Ovary (tissue), 9 donors: Measurements from ENCODE around the gene HIBCH. TPM values are rescaled to one million over a fixed set of nuclear protein-coding genes. Genes with fewer than 3 reads are reported as not detected.
"Not testable (repeated sequence)": the region's sequence is repeated elsewhere in the genome, so short reads cannot be mapped to it uniquely, and the experiment has no call there.

Source experiments
- DNase-seq, 5 donors: peaks; one replicate each; pipeline ENCODE4 v3.0.0-alpha.2; 2019 to 2020
- H3K27ac ChIP-seq, 2 donors: fragments of 200-600 bp; one replicate each; pipeline versions ENCODE4 v1.5.1 to v1.8.0; 2019 to 2022
- H3K27me3 ChIP-seq: fragments of 200-600 bp; one replicate; pipeline ENCODE4 v1.8.0; 2022
- H3K36me3 ChIP-seq: fragments of 200-600 bp; sonication (generic); one replicate; pipeline ENCODE4 v1.5.1; 2019
- H3K4me1 ChIP-seq: one replicate; pipeline ENCODE4 v1.8.1; 2013; ENCODE audit warnings: mild to moderate bottlenecking, moderate library complexity; ENCODE audit not compliant: insufficient read depth
- H3K4me3 ChIP-seq: fragments of 200-600 bp; sonication (generic); one replicate; pipeline ENCODE4 v1.5.1; 2017
- H3K9me3 ChIP-seq, 2 donors: fragments of 200-600 bp in 1 of 2; sonication (generic) in 1 of 2; one replicate each; pipeline versions ENCODE4 v1.5.1 to v1.8.1; 2013 to 2019; ENCODE audit warnings: mild to moderate bottlenecking in 1 of 2, moderate library complexity in 1 of 2
- CTCF ChIP-seq, 3 donors: fragments of 450-650 bp in 2 of 3; fragments of 200-600 bp in 1 of 3; IDR thresholded peaks; one replicate each; pipeline versions ENCODE4 v1.5.1 to v1.8.0; 2016 to 2022; ENCODE audit warnings: antibody characterized with exemption in 3 of 3, mild to moderate bottlenecking in 1 of 3
- EP300 ChIP-seq: sonication (generic); formaldehyde crosslinking; IDR thresholded peaks from one replicate; pipeline ENCODE4 v1.6.1; 2017; ENCODE audit warnings: antibody characterized with exemption
- POLR2A ChIP-seq: fragments of 450-650 bp; IDR thresholded peaks from one replicate; pipeline ENCODE4 v1.6.1; 2017; ENCODE audit warnings: antibody characterized with exemption, mild to moderate bottlenecking, moderate library complexity
- WGBS, 3 donors: extraction: QIAGEN DNeasy Blood & Tissue Kit in 1 of 3; methylation state at CpG; one replicate each; pipeline versions ENCODE4 v1.1.5 to v1.1.7; 2013 to 2017; 5-methylcytosine and 5-hydroxymethylcytosine counted together
- intact Hi-C, 4 donors: fragments of 100-400 bp; cut with DNase I; formaldehyde crosslinking; loops; one replicate each; pipeline versions ENCODE4 v1.11.0 to v1.15.1; 2022 to 2023
- polyA plus RNA-seq, 2 donors: library from polyadenylated mRNA; stranded (reverse); fragments of 200-250 nt in 1 of 2; fragments of 350-450 nt in 1 of 2; fragmentation: Illumina TruSeq in 1 of 2; extraction: RNeasy Lipid Tissue Mini Kit (QIAGEN cat#74804) in 1 of 2; gene quantifications; one replicate each; pipeline ENCODE4 v1.2.3, GENCODE V29; 2013 to 2014
- total RNA-seq, 7 donors: library from RNA; depleted of rRNA in 2 of 7; stranded (reverse); fragments of >200 nt in 2 of 7; fragmentation: NEBNext Ultra II Directional in 3 of 7; extraction: Animal tissue kit (Norgen Biotek cat#: 25700) in 3 of 7; gene quantifications; one replicate each; pipeline versions ENCODE4 v1.1.0 to v1.2.4, GENCODE V29; 2016 to 2023
- donor health status: DM: no; HTN: no; CAD: no; lungs with moderate emphysema.
- donor health status: DM: no; HTN: no; CAD: no.
- donor health status: Bipolar disorder and iron deficiency.
- donor health status: DM: yes; HTN: yes; CAD: no.
- donor health status: DM: no; HTN: no; CAD: no.
- donor health status: DM: yes; HTN: yes; CAD: no.

Gene HIBCH
- total and polyA plus RNA-seq, 9 donors: 9.7 to 28.4 (median 21.7) TPM

- 53 to 68% (median 60%) methylated on average over 2 of the region's 2 CpGs for WGBS, 3 donors
- no peaks in the 10 kb centered on the region for H3K9me3 ChIP-seq
- no peak overlapping the region for H3K27ac ChIP-seq
- intact Hi-C loops: no loop called here
- H3K4me3 ChIP-seq: no peak overlapping the region
- H3K27me3 ChIP-seq: no peaks in the 10 kb centered on the region
- H3K4me1 ChIP-seq: no peaks in the 10 kb centered on the region
- DNase-seq: no peak
- no peaks in the 10 kb centered on the region for H3K36me3 ChIP-seq
- TF ChIP-seq POLR2A (no peak), EP300 (no peak), CTCF (IDR thresholded peaks at IDR 0.05) (no peak)
Observed at GRCh38 chr2:190340369-190340768, 20.7 kb upstream of the HIBCH start.

DNA sequence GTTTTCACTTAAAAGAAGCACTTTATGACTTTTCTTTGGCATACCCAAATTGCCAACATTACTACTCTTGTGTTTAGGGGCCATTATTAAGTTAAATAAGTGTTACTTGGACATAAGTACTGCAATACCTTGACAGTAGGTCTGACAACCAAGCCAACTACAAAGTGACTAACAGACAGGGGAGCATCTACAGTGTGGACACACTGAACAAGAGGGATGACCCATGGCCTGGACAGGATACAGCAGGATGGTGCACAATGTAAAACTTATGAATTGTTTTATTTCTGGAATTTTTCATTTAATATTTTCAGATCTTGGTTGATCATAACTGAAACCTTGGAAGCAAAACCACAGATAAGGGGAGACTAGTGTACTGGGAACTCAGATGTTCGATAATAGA lies 19.8 kb upstream of the HIBCH start:
- H3K4me3 ChIP-seq: no peak overlapping the region

DNA sequence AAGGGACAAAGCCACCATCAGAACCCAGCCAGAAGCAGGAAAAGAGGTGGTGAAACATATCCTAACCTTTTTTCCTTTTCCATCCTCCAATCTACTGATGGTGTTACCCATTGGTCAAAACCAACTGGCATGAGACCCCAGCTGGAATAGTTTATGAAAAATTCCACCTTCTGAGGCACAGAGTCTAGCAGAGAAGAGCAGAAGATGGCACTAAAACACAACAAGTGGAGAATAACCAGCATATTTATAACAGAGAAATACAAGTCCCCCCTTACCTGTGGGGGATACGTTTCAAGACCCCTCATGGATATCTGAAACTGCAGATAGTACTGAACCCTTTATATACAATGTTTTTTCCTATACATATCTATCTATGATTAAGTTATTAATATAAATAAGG lies 18.8 kb upstream of the HIBCH start:
- H3K27ac ChIP-seq: no peak overlapping the region
- no peaks in the 10 kb centered on the region for H3K4me1 ChIP-seq
- 76 to 85% (median 85%) methylated on average over 1 of the region's 1 CpG for WGBS, 3 donors

More for the DNA sequence above, 19.8 kb upstream of the HIBCH start:
- TF ChIP-seq CTCF (IDR thresholded peaks at IDR 0.05): no peak
- TF ChIP-seq EP300: no peak
- TF ChIP-seq POLR2A: no peak
- intact Hi-C loops: no loop called here
- no peak overlapping the region for H3K27ac ChIP-seq
- DNase-seq: no peak
- no peaks in the 10 kb centered on the region for H3K4me1 ChIP-seq
- H3K36me3 ChIP-seq: no peaks in the 10 kb centered on the region
- WGBS, 3 donors: 63 to 75% (median 64%) methylated on average over 1 of the region's 1 CpG
- no peaks in the 10 kb centered on the region for H3K9me3 ChIP-seq
- no peaks in the 10 kb centered on the region for H3K27me3 ChIP-seq

DNA sequence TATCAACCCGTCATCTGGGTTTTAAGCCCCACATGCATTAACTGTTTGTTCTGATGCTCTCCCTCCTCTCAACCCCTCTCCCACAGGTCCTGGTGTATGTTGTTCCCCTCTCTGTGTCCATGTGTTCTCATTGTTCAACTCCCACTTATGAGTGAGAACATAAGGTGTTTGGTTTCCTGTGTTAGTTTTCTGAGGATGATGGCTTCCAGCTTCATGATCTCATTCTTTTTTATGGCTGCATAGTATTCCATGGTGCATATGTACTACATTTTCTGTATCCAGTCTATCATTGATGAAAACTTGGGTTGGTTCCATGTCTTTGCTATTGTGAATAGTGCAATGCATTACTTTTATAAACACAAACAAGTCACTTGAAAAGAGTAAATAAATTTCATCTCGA lies 16.8 kb upstream of the HIBCH start:
- H3K27me3 ChIP-seq: no peaks in the 10 kb centered on the region
- WGBS, 3 donors: 95 to 97% (median 96%) methylated on average over 2 of the region's 2 CpGs
- no peak overlapping the region for H3K27ac ChIP-seq
- H3K4me3 ChIP-seq: no peak overlapping the region
- no peak for TF ChIP-seq POLR2A
- TF ChIP-seq EP300: no peak
- TF ChIP-seq CTCF (IDR thresholded peaks at IDR 0.05): no peak
- intact Hi-C loops: no loop called here
- H3K4me1 ChIP-seq: no peaks in the 10 kb centered on the region
- H3K9me3 ChIP-seq: no peaks in the 10 kb centered on the region
- DNase-seq: no peak
- no peaks in the 10 kb centered on the region for H3K36me3 ChIP-seq

More for the DNA sequence above, 18.8 kb upstream of the HIBCH start:
- H3K4me3 ChIP-seq: no peak overlapping the region
- H3K27me3 ChIP-seq: no peaks in the 10 kb centered on the region
- TF ChIP-seq EP300: no peak
- TF ChIP-seq POLR2A: no peak
- no peak for TF ChIP-seq CTCF (IDR thresholded peaks at IDR 0.05)
- no peaks in the 10 kb centered on the region for H3K36me3 ChIP-seq
- intact Hi-C loops: no loop called here
- no peaks in the 10 kb centered on the region for H3K9me3 ChIP-seq
- DNase-seq: no peak

GRCh38 chr2:190335584-190335983 lies 16.0 kb upstream of the HIBCH start:
- intact Hi-C loops, H3K27ac ChIP-seq, H3K4me1 ChIP-seq, H3K9me3 ChIP-seq, DNase-seq, H3K36me3 ChIP-seq, H3K27me3 ChIP-seq, H3K4me3 ChIP-seq: not testable (repeated sequence)
- WGBS, 3 donors: 90 to 95% (median 94%) methylated on average over 4 of the region's 4 CpGs
